GM19023 (cell line): ENCODE measurements around the gene PM20D2.
"Not testable (repeated sequence)": the region's sequence is repeated elsewhere in the genome, so short reads cannot be mapped to it uniquely, and the experiment has no call there.

Experiments
- ATAC-seq: cut with Tn5 transposase; IDR thresholded peaks from one replicate; pipeline ENCODE4 v1.9.1; 2021; ENCODE audit warnings: mild to moderate bottlenecking, moderate library complexity; ENCODE audit not compliant: unreplicated experiment

PM20D2 gene

GRCh38 chr6:89145956-89146717 is at the start of gene PM20D2:
Gene PM20D2 (plus strand): TSS chr6:89146055. CDS start chr6:89146145, 90 bp downstream.
- ATAC-seq, result peak; percentile 74

GRCh38 chr6:89098461-89098860 is 47.4 kb upstream of the PM20D2 start:
- no peak for ATAC-seq

GRCh38 chr6:89100114-89100513 is 45.7 kb upstream of the PM20D2 start:
- no peak for ATAC-seq

- no peak for ATAC-seq
Observed at GRCh38 chr6:89110284-89110683, 35.6 kb upstream of the PM20D2 start.

- ATAC-seq, result no peak
Observed at GRCh38 chr6:89111933-89112332, 33.9 kb upstream of the PM20D2 start.

- no peak for ATAC-seq
Observed at GRCh38 chr6:89116702-89117101, 29.2 kb upstream of the PM20D2 start.

GRCh38 chr6:89117211-89118108 is 28.4 kb upstream of the PM20D2 start, which contains the start of gene SRSF12:
Gene SRSF12 (minus strand): TSS chr6:89118071. CDS start chr6:89117887, 184 bp downstream.
- peak; percentile 81 for ATAC-seq

- no peak for ATAC-seq
Observed at GRCh38 chr6:89118931-89119330, 26.9 kb upstream of the PM20D2 start.

GRCh38 chr6:89120371-89120770 is 25.5 kb upstream of the PM20D2 start:
- no peak for ATAC-seq

- no peak for ATAC-seq
Observed at GRCh38 chr6:89121934-89122333, 23.9 kb upstream of the PM20D2 start.

- no peak for ATAC-seq
Observed at GRCh38 chr6:89122625-89123024, 23.2 kb upstream of the PM20D2 start.

- ATAC-seq, result not testable (repeated sequence)
Observed at GRCh38 chr6:89128256-89128671, 17.6 kb upstream of the PM20D2 start.

GRCh38 chr6:89131599-89131998 is 14.3 kb upstream of the PM20D2 start:
- no peak for ATAC-seq

GRCh38 chr6:89132057-89132456 is 13.8 kb upstream of the PM20D2 start:
- ATAC-seq, result no peak

- no peak for ATAC-seq
Observed at GRCh38 chr6:89133981-89134380, 11.9 kb upstream of the PM20D2 start.

GRCh38 chr6:89134723-89135122 is 11.1 kb upstream of the PM20D2 start:
- ATAC-seq, result no peak

- no peak for ATAC-seq
Observed at GRCh38 chr6:89138173-89138572, 7.7 kb upstream of the PM20D2 start.

GRCh38 chr6:89139509-89140346 is 6.1 kb upstream of the PM20D2 start:
- ATAC-seq, result no peak

GRCh38 chr6:89140347-89141156 is 5.3 kb upstream of the PM20D2 start:
- ATAC-seq, result no peak

- peak; percentile 43 for ATAC-seq
Observed at GRCh38 chr6:89144354-89144906, 1.4 kb upstream of the PM20D2 start.
